ENCODE measurements around the gene SLC39A1.
A peak's percentile ranks its signal among the peaks of the same experiment; 100 is the strongest.
"Not testable (repeated sequence)": the region's sequence is repeated elsewhere in the genome, so short reads cannot be mapped to it uniquely, and the experiment has no call there.

Gene SLC39A1

DNA sequence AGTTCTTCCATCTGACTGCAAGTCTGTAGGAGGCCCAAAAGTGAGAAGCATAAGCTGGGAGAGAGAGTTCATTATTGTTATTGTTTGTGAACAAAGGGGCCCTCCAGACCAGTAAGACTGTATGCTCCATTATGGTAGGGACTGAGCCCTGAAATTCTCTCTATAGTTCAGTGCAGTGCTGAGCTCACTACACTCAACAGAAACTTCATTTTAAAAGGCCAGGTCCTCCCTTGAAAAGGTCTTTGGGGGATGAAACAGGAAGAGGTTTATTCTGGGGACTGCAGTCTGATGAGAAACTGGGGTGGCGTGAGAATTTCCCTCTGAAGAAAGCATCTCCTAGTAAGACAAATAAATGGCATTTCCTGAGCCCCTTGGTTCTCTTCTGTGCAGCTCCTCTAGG is 35.1 kb downstream of the SLC39A1 start:
- peak; percentile 12 for DNase-seq

DNA sequence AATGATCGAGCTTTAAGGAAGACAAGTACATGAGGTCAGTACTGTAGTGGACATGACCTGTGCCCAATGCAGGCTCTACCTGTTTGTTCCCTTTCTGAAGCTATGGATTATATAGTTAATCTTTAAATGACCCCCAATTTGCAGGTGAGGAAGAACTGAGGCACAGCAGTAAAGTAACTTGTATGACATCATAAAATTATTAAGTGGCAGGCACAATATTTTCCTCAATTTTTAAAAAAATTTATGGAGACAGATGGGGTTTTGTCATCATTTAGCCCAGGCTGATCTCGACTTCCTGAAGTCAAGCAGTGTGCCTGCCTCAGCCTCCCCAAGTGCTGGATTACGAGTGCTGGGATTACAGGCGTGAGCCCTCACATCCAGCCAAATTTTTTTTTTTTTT is 36.9 kb downstream of the SLC39A1 start:
- no peak for DNase-seq

DNA sequence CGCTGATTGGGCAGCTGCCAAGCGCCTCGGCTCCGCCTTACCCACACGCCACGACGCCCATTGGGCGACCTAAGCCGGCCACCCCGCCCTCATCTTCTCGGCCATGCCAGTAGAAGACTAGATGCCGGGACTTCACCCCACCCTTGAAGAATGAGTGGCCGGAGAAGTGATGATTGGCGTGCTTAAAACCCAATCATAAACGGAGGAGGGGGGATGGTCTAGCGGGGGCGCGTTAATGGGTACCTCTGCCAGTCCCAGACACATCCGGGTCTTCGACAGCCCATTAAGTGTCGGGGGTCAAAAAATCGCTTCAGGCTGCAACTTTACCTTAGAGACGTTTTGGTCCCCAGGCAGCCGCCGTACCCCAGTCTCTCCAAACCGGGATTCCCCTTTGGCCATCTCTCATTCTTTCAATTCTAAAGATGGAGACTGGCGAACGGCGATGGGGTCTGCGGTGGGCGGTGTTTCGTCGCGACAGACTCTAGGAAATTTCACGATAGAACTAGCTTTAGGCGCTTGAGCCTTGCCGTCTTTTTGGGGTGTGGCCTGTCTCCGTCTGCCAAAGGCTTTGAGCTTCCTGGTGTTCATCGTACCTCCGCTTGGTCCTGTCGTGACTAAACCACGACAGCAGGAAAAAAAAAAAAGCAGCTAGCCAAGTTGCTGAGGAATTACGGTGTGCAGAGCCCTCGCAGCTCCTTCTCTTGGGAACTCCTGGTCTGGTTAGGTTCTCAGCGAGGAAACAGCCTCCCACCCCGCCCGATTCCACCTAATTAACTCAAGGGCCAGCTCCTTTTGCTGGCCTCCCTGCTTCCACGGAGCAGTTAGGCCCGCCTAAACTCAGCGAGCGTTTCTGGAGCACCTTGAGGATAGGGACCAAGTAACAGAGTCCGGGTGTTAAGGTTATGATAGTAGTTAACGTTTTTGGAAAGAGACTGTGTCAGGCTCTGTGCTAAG is 40.1 kb downstream of the SLC39A1 start, which contains the start of gene GATAD2B:
Gene GATAD2B (minus strand): TSS at position 1 of the 954 bp plus-strand sequence. CDS start 94,625 bp downstream, outside the sequence.
- DNase-seq = peak; percentile 100

DNA sequence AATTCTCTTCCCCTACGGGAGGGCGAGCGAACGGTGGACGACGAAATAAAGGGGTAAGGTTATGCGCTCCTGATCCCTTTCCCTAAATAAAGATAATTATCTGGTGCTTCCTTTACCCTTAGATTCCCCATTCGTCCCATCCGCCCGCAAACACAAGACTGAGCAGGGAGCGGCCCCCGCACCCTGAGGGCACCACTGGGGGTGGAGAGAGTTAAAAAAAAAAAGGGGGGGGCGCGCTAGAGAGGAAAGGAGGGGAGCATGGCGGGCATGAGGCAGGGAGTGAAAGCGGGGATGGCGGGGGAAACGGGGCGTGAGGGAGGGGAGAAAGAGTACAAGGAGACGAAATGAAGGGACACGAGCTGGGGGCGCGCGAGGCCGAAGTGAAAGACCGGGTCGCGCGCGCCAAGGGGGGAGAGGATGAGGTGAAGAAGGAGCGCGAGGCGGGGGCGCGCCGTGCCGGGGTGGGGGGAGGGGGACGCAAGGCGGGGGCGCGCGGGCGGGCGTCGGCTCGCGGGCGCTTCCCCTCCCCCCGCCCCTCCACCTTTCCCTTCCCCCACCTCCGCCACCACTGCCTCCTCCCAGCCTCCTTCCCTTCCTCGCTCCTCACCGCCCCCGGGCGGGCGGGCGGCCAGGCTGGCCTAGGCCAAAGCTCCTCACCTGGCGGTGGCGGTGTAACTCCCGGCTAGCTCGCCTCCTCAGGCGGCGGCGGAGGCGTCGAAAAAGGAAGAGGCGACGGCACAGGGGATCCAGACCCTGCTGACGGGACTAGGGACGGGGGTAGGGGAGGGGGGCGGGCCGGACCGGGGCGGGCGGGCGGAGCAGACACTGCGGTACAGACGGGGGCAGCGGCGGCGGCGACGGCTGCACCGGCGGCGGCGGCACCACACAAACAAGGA is 41.0 kb downstream of the SLC39A1 start:
- DNase-seq = no peak

DNA sequence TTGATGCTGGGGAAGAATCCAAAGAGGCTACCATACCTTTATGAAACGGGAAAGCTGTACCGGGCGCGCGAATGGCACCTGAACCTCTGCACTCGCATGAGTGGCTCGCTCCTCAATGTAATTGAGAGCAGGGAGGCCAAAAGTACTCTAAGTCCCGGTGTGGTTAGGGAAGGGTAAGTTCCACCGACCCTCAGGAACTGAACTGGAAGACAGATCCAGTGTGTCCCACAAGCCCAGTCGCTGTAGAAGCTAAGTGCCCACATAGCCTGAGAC is 41.6 kb downstream of the SLC39A1 start:
- DNase-seq = no peak

DNA sequence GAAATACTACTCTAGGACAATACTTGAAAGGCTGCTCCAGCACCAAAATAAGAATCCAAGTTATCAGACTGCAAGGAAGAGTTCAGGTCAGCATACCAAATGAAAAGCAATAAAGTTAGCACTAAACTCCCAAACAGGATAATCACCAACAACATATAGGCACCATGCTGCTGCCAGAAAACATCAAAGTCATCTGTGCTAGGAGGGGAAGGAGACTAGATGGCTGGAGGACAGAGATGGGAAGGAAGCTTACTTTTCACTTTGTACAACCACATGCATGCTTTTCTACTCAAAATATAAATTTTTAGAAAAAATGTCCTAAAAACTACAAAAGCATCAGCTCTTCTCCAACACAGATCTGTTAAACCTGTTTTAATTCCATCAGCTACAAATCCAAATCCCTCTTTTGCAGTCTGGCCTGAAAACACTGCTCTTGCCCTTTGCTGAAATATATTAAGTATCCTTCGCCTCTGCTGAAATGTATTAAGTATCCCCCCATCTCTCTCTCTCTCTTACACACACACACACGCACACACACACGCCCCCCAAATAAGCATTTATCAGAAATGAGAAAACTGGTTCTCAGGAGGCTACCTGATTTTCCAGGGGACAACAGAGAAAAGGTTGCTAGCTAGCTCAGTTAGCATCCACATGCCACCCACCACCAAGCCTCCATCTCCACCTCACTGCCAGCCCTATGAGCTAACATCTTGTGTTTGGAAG is 42.1 kb downstream of the SLC39A1 start:
- no peak for DNase-seq

DNA sequence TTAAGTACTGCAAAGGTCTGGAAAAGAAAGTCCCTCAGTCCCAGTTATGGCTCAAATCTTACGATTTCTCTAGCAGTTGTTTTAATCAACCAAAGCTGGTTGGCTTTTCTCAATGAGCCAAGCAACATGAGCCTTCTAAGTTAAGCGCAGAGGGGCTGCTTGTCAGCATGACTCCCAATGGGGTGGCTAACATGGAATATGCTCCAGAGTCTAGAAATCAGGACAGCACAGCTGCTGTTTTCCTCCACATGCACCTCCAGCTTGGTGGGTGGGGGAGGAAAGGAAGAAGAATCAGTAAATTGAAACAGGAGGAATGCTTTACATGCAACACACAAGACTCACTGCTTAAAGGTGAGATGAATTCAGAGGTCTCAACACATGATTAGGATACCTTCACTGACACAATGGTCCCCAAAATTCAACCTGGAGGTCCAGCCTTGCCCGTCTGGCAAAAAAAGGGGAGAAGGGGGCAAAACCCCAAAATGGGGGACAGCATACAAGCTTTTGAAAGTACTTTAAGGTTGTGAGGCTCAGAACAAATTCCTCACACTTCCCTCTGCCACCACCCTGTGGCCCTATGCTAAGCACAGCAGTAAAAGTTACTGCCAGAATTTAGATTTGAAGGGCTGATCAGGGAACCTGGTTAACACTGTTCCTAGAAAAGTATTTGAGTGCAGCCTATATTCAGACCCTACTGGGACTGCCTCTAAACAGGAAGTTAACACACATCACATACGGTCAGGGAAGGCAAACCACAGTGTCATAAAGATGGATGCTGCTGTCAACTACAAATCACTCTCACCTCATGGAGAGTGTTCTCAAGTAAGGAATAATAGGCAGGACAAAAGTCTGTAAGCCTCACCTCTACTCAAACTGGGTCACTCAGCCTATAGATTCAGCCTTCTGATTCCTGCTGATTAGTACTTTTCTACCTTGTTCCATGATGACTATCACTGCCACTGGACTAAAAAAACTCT is 43.2 kb downstream of the SLC39A1 start:
- DNase-seq = peak; percentile 87

DNA sequence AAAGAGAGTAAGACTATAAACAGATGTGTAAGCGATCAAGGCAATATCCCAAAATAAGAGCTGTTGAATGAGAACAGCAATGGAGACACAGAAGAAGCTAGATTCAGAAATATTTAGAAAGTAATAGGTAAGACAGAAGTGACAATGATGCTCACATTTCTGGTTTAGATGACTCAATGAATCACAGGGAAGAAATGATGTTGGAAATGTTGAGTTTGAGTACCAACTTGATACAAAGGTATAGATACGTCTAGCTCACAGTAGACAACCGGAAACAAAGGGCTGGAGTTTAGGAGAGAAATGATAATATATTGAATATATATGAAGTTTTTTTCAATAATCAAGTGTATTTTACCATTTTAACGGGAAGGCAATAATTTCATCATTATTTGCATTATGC is 47.0 kb downstream of the SLC39A1 start:
- no peak for DNase-seq

DNA sequence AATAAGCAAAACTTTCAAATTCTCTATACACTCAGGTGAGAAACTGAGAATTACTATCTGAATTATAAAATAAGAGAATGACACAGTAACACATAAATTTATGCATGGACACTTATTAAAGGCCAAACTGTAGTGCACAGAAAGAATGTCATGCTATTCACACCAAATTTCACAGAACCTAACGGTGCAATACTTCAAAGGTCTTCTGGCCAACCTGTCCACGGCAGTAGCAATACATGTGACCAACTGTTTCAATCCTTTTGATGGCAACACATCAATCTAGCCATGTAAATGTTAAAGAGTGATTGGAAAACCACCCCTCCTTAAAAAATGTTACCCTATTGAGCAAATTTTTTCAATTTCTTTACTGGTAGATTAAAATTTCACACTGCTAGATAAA is 51.0 kb downstream of the SLC39A1 start:
- DNase-seq = no peak

DNA sequence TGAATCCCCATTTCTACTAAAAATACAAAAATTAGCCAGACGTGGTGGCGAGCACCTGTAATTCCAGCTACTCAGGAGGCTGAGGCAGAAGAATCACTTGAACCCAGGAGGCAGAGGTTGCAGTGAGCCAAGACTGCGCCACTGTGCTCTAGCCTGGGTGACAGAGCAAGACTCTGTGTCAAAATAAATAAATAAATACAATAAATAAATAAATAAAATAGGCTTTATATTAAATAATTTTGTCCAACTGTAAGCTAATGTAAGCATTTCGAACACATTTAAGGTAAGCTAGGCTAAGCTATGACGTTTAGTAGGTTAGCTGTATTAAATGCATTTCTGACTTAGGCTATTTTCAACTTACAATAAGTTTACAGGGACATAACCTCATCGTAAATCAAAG is 52.8 kb downstream of the SLC39A1 start:
- not testable (repeated sequence) for DNase-seq
